Body of pancreas (tissue), 4 donors: ENCODE results near the gene NT5C2.
"Not testable (repeated sequence)": the region's sequence is repeated elsewhere in the genome, so short reads cannot be mapped to it uniquely, and the experiment has no call there.

Experiments used
- CTCF ChIP-seq, 7 experiments: fragments of 450-650 bp in 4 of 7; fragments of 200-600 bp in 3 of 7; sonication (generic) in 3 of 7; IDR thresholded peaks; one replicate each; pipeline ENCODE4 v1.5.1; 2016 to 2019; ENCODE audit warnings: antibody characterized with exemption in 7 of 7
- POLR2A ChIP-seq, 3 donors: fragments of 450-650 bp; IDR thresholded peaks; one replicate each; pipeline ENCODE4 v1.6.1; 2016; ENCODE audit warnings: antibody characterized with exemption in 3 of 3, mild to moderate bottlenecking in 2 of 3

DNA sequence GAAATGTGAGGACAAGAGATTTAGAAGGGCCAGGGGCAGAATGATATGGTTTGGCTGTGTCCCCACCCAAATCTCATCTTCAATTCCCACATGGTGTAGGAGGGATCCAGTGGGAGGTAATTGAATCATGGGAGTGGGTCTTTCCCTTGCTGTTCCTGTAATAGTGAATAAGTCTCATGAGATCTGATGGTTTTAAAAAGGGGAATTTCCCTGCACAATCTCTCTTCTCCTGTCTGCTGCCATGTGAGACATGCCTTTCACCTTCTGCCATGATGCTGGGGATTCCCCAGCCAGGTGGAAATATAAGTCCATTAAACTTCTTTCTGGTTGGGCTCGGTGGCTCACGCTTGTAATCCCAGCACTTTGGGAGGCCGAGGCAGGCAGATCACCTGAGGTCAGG is 57.9 kb downstream of the NT5C2 start:
- TF ChIP-seq CTCF, POLR2A (IDR thresholded peaks at IDR 0.05): not testable (repeated sequence)
